Stomach (tissue), 4 donors: Measurements from ENCODE around the gene VAV3.

Experiments used
- POLR2AphosphoS5 ChIP-seq, 3 donors: sonication (generic); formaldehyde crosslinking; IDR thresholded peaks; one replicate each; pipeline ENCODE4 v1.6.1; 2016; ENCODE audit warnings: antibody characterized with exemption in 3 of 3
- TF ChIP-seq, protein P1 (sequence below), 7 experiments: fragments of 450-650 bp in 4 of 7; fragments of 200-600 bp in 3 of 7; sonication (generic) in 3 of 7; IDR thresholded peaks; one replicate each; pipeline ENCODE4 v1.5.1; 2016 to 2019; ENCODE audit warnings: antibody characterized with exemption in 7 of 7, control low read depth in 2 of 7, mild to moderate bottlenecking in 1 of 7

DNA sequence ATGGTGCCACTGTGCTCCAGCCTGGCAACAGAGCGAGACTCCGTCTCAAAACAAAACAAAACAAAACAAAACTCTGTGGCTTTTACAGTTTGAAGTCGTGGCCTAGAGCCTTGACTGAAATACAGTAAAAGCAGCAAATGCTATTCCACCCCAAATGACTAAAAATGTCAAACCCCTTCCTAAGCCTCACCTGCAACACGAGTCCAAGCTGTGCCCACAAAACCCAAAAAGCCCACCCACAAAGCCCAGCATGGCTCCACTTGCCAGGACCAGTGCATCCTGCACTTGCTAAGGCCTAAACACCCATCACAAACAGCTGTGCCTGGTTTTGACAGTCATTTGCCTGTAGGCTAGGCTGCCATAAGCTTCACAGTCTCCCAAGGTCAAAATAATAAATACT is 21.3 kb downstream of the VAV3 start:
- TF ChIP-seq, protein P1, sequence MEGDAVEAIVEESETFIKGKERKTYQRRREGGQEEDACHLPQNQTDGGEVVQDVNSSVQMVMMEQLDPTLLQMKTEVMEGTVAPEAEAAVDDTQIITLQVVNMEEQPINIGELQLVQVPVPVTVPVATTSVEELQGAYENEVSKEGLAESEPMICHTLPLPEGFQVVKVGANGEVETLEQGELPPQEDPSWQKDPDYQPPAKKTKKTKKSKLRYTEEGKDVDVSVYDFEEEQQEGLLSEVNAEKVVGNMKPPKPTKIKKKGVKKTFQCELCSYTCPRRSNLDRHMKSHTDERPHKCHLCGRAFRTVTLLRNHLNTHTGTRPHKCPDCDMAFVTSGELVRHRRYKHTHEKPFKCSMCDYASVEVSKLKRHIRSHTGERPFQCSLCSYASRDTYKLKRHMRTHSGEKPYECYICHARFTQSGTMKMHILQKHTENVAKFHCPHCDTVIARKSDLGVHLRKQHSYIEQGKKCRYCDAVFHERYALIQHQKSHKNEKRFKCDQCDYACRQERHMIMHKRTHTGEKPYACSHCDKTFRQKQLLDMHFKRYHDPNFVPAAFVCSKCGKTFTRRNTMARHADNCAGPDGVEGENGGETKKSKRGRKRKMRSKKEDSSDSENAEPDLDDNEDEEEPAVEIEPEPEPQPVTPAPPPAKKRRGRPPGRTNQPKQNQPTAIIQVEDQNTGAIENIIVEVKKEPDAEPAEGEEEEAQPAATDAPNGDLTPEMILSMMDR (IDR thresholded peaks at IDR 0.05): no peak
- no peak for TF ChIP-seq POLR2AphosphoS5 (IDR thresholded peaks at IDR 0.05)
